ENCODE results near the gene PRDM16. TPM values are rescaled to one million over a fixed set of nuclear protein-coding genes. Genes with fewer than 3 reads are reported as not detected.

Gene PRDM16
- total RNA-seq, 1 experiment from 2014 or later: 22.3 TPM

GRCh38 chr1:3222042-3222692, 153.2 kb downstream of the PRDM16 start:
- Histone ChIP-seq H3K9me3 (ENCODE audit: control insufficient read depth, insufficient read depth, low read depth, low read length) (no peaks in the 10 kb centered on the region), H3K36me3 (ENCODE audit: control insufficient read depth, insufficient read depth, low read length) (no peaks in the 10 kb centered on the region), H3K4me1 (ENCODE audit: control insufficient read depth, insufficient read depth, low read length) (peaks cover 4% of the 10 kb centered on the region), H3K27ac (ENCODE audit: low read length) (no peak overlapping the region), H3K4me3 (ENCODE audit: low read depth in 2 of 2, low read length in 2 of 2) (no peak overlapping the region), H3K27me3 (ENCODE audit: control insufficient read depth, insufficient read depth, low read length) (no peaks in the 10 kb centered on the region)
- in situ Hi-C loops (cut with HindIII; ENCODE audit: low pct_unique_long_range_greater_than_20kb, low sequenced_read_pairs): no loop called here
- TF ChIP-seq REST (IDR thresholded peaks at IDR 0.05; ENCODE audit: insufficient read depth in 1 of 2, low read depth in 2 of 2, low read length in 1 of 2) (no peak), CTCF (IDR thresholded peaks at IDR 0.05) (no peak)
- POLR2A ChIA-PET: no interaction called here
- CTCF ChIA-PET: no interaction called here
- no peak for ATAC-seq
- BruUV-seq (replicated peaks): no TSS peak
- intact Hi-C loops (cut with micrococcal nuclease; ENCODE audit: unreplicated experiment): no loop called here
- no peak for DNase-seq (ENCODE audit: low read depth, low spot score)

- ChIA-PET CTCF (no interaction called here), POLR2A (no interaction called here)
- no TSS peak for BruUV-seq (replicated peaks)
- Histone ChIP-seq H3K4me1 (ENCODE audit: control insufficient read depth, insufficient read depth, low read length) (peaks cover 4% of the 10 kb centered on the region), H3K27ac (ENCODE audit: low read length) (no peak overlapping the region), H3K27me3 (ENCODE audit: control insufficient read depth, insufficient read depth, low read length) (no peaks in the 10 kb centered on the region), H3K9me3 (ENCODE audit: control insufficient read depth, insufficient read depth, low read depth, low read length) (no peaks in the 10 kb centered on the region), H3K36me3 (ENCODE audit: control insufficient read depth, insufficient read depth, low read length) (no peaks in the 10 kb centered on the region), H3K4me3 (ENCODE audit: low read depth in 2 of 2, low read length in 2 of 2) (no peak overlapping the region)
- in situ Hi-C loops (cut with HindIII; ENCODE audit: low pct_unique_long_range_greater_than_20kb, low sequenced_read_pairs): no loop called here
- intact Hi-C loops (cut with micrococcal nuclease; ENCODE audit: unreplicated experiment): no loop called here
- ATAC-seq (no peak), DNase-seq (ENCODE audit: low read depth, low spot score) (no peak)
- TF ChIP-seq CTCF (IDR thresholded peaks at IDR 0.05) (no peak), TCF7L2 (IDR thresholded peaks at IDR 0.05; ENCODE audit: low read depth, low read length) (no peak), REST (IDR thresholded peaks at IDR 0.05; ENCODE audit: insufficient read depth in 1 of 2, low read depth in 2 of 2, low read length in 1 of 2) (no peak), POLR2AphosphoS5 (IDR thresholded peaks at IDR 0.05; ENCODE audit: low read depth, low read length) (no peak), SIN3A (IDR thresholded peaks at IDR 0.05; ENCODE audit: borderline replicate concordance, insufficient read depth, low read depth, low read length) (no peak)
Observed at GRCh38 chr1:3225661-3226060, 156.7 kb downstream of the PRDM16 start.
